Left kidney (tissue), 8 donors: ENCODE measurements around the gene SAP30BP. TPM values are rescaled to one million over a fixed set of nuclear protein-coding genes. Genes with fewer than 3 reads are reported as not detected.

Source experiments
- DNase-seq: peaks from one replicate; pipeline ENCODE4 v3.0.0-alpha.2; 2013
- long read RNA-seq, 8 donors: transcript quantifications; one replicate each; lab custom pipeline, GENCODE V29; 2026
- polyA plus RNA-seq: library from polyadenylated mRNA; unstranded; fragments of 120-200 nt; gene quantifications from one replicate; pipeline ENCODE4 v1.2.1, GENCODE V29; 2013; ENCODE audit not compliant: insufficient read length

Gene SAP30BP
- polyA plus RNA-seq: 102 TPM
- long read RNA-seq, donor 1, transcript SAP30BP-224 (1 exons, 2,000 nt): minor isoform, 6 of 46 reads
- long read RNA-seq, donor 1, transcript SAP30BP-225 (11 exons, 2,722 nt): major isoform, 21 of 46 reads
- long read RNA-seq, donor 1, partial matches to known transcripts: 6 of 46 reads
- long read RNA-seq, donor 1, other reads (novel, unspliced or antisense): 0 of 46 reads
- long read RNA-seq, donor 2, transcript SAP30BP-204 (6 exons, 1,097 nt): minor isoform, 7 of 55 reads
- long read RNA-seq, donor 2, transcript SAP30BP-225 (11 exons, 2,722 nt): major isoform, 18 of 55 reads
- long read RNA-seq, donor 2, partial matches to known transcripts: 21 of 55 reads
- long read RNA-seq, donor 2, other reads (novel, unspliced or antisense): 0 of 55 reads
- long read RNA-seq, donor 3, transcript SAP30BP-204 (6 exons, 1,097 nt): minor isoform, 5 of 29 reads
- long read RNA-seq, donor 3, transcript SAP30BP-225 (11 exons, 2,722 nt): major isoform, 16 of 29 reads
- long read RNA-seq, donor 3, partial matches to known transcripts: 0 of 29 reads
- long read RNA-seq, donor 3, other reads (novel, unspliced or antisense): 0 of 29 reads
- long read RNA-seq, donor 4, transcript SAP30BP-224 (1 exons, 2,000 nt): major isoform, 6 of 7 reads
- long read RNA-seq, donor 4, partial matches to known transcripts: 0 of 7 reads
- long read RNA-seq, donor 4, other reads (novel, unspliced or antisense): 0 of 7 reads
- long read RNA-seq, donor 5, transcript SAP30BP-204 (6 exons, 1,097 nt): minor isoform, 5 of 46 reads
- long read RNA-seq, donor 5, transcript SAP30BP-225 (11 exons, 2,722 nt): major isoform, 33 of 46 reads
- long read RNA-seq, donor 5, partial matches to known transcripts: 0 of 46 reads
- long read RNA-seq, donor 5, other reads (novel, unspliced or antisense): 0 of 46 reads
- long read RNA-seq, donor 6, transcript SAP30BP-225 (11 exons, 2,722 nt): major isoform, 17 of 36 reads
- long read RNA-seq, donor 6, transcript SAP30BP-204 (6 exons, 1,097 nt): minor isoform, 12 of 36 reads
- long read RNA-seq, donor 6, partial matches to known transcripts: 0 of 36 reads
- long read RNA-seq, donor 6, other reads (novel, unspliced or antisense): 0 of 36 reads
- long read RNA-seq, donor 7, transcript SAP30BP-225 (11 exons, 2,722 nt): major isoform, 18 of 39 reads
- long read RNA-seq, donor 7, transcript SAP30BP-204 (6 exons, 1,097 nt): minor isoform, 7 of 39 reads
- long read RNA-seq, donor 7, partial matches to known transcripts: 5 of 39 reads
- long read RNA-seq, donor 7, other reads (novel, unspliced or antisense): 0 of 39 reads
- long read RNA-seq, donor 8, transcript SAP30BP-204 (6 exons, 1,097 nt): minor isoform, 6 of 19 reads
- long read RNA-seq, donor 8, transcript SAP30BP-225 (11 exons, 2,722 nt): major isoform, 8 of 19 reads
- long read RNA-seq, donor 8, partial matches to known transcripts: 0 of 19 reads
- long read RNA-seq, donor 8, other reads (novel, unspliced or antisense): 0 of 19 reads

GRCh38 chr17:75666959-75667790 is at the start of gene SAP30BP, which contains the start of gene RECQL5:
Gene SAP30BP, plus strand, starts transcription at chr17:75667338. Its CDS starts 35 bp downstream, at chr17:75667373.
Gene RECQL5, minus strand, starts transcription at chr17:75667154. Its CDS starts 597 bp downstream, at chr17:75666557.
- peak; percentile 98 for DNase-seq

- DNase-seq: no peak
Observed at GRCh38 chr17:75617675-75618074, 49.5 kb upstream of the SAP30BP start.

DNA sequence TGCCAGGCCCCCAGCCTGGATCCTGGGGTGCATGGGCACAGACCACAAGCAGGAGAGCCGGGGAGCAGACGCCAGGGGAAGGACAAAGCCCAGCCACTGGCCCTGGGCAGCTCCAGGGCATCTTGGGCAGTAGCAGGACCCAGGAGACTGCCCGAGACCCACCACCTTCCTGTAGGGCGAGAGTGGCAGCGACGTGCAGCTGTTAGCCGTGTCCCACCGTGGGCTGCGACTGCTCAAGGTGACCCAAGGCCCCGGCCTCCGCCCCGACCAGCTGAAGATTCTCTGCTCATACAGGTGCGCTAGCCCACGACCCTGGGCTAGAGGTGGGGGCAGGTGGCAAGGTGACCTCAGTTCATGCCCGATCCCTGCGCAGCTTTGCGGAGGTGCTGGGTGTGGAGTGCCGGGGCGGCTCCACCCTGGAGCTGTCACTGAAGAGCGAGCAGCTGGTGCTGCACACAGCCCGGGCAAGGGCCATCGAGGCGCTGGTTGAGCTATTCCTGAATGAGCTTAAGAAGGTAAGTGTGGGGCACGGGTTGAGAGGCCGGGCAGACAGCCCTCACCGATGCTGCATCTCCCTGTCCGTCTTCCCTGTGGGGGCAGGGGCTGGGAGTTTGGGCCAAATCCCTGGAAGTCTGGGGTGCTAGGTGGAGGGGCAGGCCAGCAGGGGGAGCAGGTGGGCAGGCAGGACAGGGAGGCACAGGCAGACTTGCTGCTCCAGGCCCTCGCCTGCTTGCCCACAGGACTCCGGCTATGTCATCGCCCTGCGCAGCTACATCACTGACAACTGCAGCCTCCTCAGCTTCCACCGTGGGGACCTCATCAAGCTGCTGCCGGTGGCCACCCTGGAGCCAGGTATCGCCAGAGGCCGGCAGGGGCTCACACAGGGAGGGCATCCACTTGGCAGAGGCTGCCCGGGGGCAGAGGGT is 47.4 kb upstream of the SAP30BP start:
- no peak for DNase-seq

DNA sequence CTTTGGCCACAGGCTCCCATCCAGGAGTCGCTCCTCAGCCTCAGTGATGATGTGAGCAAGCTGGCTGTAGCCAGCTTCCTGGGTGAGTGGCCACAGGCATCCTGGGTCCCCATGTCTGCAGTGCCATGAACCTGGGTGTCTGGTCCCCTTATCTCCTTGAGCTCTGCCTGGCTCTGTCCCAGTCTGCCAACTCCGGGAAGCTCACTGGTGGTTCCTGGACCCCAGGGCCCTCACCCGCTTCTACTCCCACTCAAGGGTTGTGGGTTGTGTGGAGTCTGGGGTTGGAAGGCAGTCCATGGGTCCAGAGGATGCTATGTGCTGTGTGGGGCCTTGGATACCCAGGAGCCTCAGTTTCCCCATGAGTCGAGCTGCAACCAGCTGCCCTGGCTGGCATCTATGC is 45.6 kb upstream of the SAP30BP start:
- no peak for DNase-seq

DNA sequence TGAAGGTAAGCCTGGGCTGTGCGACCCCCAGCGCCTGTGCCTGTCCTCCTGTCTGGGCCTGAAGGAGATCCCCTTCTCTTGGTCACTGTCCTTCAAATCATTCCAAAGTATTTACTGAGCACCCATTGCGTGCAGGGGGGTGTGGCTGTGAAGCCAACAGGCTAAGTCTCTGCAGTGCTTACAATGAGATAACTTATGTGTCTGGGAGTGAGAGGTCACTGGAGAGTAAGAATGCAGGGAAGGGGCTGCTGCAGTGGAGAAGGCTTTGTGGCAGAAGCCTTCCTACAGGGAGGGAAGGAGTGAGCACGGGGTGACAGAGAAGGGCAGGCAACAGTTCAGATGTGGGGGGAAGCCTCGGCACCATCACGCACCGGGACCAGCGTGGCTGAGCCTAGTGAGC is 45.1 kb upstream of the SAP30BP start:
- no peak for DNase-seq

DNA sequence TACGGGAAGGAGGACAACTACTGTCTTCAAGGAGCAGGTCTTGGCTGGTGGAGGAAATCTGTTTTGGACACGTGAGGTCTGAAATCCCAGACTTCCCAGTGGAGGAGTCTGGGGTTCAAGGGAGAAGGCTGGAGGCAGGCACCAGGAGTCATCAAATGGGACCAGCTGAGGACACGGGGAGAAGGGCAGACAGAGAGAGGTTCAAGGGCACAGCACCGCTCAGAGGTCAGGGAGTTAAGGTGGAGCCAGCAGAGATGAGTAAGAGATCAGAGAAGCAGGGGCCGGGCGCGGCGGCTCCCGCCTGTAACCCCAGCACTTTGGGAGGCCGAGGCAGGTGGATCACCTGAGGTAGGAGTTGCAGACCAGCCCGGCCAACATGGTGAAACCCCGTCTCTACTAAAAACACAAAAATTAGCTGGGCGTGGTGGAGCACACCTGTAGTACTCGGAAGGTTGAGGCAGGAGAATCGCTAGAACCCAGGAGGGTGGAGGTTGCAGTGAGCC is 44.3 kb upstream of the SAP30BP start:
- no peak for DNase-seq

DNA sequence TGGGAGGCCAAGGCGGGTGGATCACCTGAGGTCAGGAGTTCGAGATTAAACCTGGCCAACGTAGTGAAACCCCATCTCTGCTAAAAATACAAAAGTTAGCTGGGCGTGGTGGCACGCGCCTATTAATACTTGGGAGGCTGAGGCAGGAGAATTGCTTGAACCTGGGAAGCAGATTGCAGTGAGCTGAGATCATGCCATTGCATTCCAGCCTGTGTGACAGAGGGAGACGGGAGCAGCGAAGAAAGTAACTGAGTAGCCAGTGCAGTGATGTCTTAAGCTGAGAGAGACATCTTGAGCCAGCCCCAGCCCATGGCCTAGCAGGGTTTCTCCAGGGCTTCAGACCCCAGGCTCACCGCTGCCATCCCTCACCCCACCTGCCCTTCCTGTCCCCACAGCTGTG is 43.8 kb upstream of the SAP30BP start:
- DNase-seq: no peak

- DNase-seq: no peak
Observed at GRCh38 chr17:75624021-75624420, 43.1 kb upstream of the SAP30BP start.

DNA sequence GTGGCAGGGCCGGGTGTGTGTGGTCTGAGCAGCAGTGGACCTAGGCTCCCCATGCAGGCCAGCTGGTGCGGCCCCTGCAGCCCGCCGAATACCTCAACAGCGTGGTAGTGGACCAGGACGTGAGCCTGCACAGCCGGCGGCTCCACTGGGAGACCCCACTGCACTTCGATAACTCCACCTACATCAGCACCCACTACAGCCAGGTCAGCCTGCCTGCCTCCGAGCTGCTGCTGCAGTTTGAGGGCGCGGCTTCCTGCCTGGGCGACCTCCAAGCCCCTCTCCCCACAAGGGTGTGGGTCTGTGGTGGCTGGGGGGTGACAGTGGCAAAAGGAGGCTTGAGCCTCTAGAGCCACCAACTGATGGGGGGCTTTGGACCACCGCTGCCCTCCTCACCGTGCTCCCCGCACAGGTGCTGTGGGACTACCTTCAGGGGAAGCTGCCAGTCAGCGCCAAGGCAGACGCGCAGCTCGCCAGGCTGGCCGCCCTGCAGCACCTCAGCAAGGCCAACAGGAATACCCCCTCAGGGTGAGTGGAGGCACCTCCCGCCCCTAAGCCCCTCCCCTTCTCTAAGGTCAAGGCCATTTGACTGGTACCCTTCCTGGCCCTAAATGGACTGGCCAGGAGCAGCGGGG is 42.3 kb upstream of the SAP30BP start:
- DNase-seq: no peak

DNA sequence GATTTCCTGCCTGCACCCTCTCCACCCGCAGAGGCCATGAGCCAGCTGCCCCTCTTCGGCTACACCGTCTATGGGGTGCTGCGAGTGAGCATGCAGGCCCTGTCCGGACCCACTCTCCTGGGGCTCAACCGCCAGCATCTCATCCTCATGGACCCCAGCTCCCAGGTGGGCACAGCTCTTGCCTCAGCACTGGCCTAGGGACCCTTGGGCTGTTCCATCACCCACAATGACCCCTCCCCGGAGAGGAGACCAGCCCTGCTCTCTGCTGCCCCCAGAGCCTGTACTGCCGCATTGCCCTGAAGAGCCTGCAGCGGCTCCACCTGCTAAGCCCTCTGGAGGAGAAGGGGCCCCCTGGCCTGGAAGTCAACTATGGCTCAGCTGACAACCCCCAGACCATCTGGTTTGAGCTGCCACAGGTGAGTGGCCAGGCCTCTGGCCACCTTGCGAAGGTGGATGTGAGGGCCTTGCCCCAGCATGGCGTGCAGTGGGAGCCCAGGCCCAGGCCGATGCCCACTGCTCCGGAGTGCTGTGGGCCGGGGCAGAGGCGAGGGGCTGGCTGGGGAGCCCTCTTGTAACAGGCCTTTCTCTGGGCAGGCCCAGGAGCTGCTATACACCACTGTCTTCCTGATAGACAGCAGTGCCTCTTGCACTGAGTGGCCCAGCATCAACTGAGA is 41.2 kb upstream of the SAP30BP start:
- no peak for DNase-seq

- no peak for DNase-seq
Observed at GRCh38 chr17:75626496-75627038, 40.6 kb upstream of the SAP30BP start.

GRCh38 chr17:75627094-75627493 is 40.0 kb upstream of the SAP30BP start:
- no peak for DNase-seq

DNA sequence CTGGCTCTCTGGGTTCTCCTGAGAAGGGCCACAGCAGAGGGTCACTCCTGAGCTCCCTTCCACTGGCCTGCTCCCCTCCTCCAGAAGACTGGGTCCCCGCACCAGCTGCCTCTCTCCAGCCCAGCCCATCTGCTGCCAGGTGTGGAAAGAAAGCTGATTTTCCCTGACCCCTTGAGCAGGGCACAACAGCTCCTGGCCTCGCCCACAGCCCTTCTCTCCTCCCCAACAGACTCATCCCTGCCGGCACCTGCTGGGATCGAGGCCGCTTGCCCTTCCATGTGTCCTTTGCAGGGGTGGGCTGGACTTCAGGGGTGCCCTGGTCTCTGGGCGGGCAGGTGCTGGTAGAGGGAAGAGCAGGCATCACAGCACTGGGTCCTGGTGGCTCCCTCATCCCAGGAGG is 38.7 kb upstream of the SAP30BP start:
- DNase-seq: no peak

DNA sequence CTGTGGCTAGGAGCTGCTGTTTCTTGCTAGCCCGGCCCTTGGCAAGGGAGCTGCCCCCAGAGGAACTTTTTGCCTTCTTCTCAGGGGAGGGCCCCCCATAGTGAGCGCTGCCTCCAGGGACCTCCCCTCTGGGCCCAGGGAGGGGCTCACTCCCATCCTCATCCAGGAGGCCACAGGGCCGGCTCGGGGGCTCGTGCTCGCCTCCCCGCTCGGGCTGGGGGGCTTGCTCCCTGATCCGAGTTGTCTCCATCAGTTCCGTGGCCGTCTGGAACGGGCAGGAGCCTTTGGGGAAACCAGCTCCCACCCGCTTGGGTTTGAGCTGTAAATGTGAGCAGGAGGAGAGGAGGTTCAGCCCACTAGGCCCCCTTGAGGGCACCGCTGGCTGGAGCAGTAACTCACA is 38.0 kb upstream of the SAP30BP start:
- DNase-seq: no peak

DNA sequence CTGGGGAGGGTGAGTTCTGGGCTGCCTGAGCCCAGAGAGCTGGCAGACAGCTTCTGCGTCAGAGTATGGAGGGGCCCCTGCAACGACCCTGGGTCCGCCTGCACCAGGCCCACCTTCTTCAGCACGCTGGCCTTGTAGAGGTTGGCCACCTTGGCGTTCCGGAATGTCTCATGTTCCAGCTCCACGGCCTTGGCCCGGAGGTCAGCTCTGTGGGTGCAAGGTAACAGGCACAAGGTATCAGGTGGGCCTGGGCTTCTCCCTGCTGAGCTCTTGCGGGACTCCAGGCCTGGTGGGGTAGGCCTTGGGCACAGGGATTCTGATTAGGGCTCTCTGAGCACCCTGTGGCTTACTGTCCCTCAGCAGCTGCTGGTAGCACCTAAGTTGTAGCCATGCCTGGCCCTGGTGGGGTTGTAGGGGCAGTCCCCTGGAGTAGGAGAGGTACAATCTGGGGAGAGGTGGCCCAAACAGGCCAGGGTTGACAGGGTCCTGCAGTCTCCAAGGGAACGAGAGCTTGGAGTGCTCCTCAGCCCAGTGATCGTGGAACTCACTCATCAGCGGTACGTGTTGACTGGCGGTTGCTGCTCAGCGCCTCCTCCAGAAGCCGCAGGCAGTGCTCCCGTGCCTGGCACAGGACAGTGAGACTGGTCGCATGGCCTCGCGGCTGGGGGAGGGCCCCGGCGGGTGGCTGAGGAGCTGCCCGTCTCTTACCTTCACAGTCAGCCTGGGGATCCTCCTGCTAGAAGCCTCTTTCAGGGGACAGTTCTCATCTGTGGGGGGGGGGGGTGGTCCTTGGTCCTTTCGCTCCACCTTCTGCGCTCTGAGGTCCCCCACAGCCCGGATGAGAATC is 36.8 kb upstream of the SAP30BP start:
- no peak for DNase-seq

- no peak for DNase-seq
Observed at GRCh38 chr17:75631353-75631752, 35.8 kb upstream of the SAP30BP start.

DNA sequence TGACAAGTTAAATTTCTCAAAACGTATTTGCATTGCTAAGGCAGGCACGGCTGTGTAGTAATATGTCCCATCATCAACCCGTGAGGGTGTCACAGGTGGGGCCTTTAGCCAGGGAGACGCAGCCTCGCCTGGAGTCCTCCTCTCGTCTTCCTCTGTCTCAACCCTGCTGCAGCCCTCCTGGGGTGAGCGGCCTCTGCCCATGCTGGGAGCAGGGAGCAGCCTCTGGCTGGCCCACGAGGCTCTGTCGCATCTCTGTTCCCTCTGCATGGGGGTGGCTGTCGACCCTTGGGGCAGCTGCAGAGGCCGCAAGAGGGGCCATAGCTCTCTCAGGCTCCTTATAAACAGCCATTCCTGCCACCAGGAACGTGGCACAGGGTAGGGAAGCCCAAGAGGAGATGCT is 34.7 kb upstream of the SAP30BP start:
- DNase-seq: no peak
